Measurements from ENCODE around the gene DENND4A.
"Not testable (repeated sequence)": the region's sequence is repeated elsewhere in the genome, so short reads cannot be mapped to it uniquely, and the experiment has no call there.

DENND4A gene

DNA sequence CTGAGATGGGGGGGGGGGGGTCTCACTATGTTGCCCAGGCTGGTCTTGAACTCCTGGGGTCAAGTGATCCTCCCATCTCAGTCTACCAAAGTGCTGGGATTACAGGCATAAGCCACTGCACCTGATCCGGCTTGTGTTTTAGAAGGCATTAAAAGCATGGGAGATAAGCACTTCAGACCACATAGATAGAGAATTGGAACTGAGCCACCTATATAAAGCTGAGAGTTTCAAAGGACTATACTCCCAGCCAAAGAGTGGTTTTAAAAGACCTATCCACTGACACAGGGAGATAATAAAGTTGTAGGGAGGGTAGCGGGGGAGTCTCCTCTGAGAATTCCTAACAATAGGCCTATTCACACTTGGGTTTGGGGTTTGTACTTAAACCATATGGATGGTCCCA lies 34.8 kb downstream of the DENND4A start:
- no peak for DNase-seq (ENCODE audit: low read depth)

GRCh38 chr15:65752151-65752700 lies 39.9 kb downstream of the DENND4A start:
- no peak for DNase-seq (ENCODE audit: low read depth)

DNA sequence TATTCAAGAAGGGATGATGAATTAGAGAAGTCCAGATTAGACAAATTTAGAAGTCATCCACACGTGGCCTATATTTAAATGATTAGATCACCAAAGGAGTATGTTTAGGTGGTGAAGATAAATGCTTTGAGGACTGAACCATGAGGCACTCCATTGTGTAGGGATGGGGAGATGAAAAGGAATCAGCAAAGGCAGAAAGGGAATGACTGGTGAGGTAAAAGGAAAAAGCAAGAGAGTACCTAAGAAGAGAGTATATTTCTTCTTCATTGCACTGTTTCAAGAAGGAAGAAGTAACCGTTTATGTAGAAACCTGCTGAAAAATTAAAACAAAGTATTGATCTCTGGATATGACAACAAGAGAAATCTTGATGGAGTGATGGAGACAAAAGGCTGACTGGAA lies 40.7 kb downstream of the DENND4A start:
- DNase-seq (ENCODE audit: low read depth): no peak

DNA sequence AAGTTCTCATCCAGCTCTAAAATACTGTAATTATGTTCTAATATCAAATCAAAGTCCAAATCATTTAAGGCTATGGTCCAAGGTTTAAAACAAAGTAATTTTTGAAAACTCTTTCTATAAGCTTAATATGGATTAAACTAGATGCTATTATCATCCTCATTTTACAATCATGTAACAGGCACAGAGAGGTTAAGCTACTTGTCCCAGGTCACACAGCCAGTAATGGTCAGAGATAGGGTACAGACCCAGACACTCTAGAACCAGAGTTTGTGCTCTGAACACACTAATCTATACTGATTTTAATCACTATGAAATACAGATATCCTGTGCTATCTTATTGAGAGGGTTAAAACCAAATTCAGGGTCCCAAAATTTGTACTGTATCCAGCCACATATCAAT lies 44.8 kb downstream of the DENND4A start:
- DNase-seq (ENCODE audit: low read depth): no peak

- DNase-seq (ENCODE audit: low read depth): no peak
These were observed 48.3 kb downstream of the DENND4A start for GRCh38 chr15:65743637-65744252.

DNA sequence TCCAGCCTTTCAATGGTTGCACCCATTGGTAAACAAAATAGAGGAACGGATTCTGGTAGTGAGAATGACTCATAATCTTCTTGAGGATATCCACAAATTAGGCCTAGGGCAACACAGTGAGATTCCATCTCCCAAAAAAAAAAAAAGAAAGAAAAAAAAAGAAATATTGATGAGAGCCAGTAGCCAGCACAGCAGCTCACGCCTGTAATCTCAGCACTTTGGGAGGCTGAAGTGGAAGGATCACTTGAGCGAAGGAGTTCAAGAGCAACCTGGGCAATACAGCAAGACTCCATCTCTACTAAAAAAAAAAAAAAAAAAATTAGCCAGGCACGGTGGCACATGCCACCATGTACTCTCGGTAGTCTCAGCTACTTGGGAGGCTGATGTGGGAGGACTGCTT lies 51.9 kb downstream of the DENND4A start:
- DNase-seq (ENCODE audit: low read depth): no peak

DNA sequence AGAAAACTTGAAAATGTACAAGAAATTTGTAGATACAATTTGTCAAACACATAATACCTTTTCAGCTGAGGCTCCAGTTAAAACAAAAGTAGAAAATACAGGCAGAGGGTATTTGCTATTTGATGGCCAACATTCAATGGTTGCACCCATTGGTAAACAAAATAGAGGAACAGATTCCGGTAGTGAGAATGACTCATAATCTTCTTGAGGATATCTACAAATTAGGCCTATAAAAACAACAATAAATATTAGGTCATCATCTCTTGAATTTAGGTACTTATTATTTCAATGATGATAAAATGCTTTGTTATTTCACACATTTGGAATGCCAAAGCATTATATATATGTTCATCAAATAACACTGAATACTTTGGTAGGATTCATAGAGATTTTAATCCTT lies 53.4 kb downstream of the DENND4A start:
- DNase-seq (ENCODE audit: low read depth): no peak

DNA sequence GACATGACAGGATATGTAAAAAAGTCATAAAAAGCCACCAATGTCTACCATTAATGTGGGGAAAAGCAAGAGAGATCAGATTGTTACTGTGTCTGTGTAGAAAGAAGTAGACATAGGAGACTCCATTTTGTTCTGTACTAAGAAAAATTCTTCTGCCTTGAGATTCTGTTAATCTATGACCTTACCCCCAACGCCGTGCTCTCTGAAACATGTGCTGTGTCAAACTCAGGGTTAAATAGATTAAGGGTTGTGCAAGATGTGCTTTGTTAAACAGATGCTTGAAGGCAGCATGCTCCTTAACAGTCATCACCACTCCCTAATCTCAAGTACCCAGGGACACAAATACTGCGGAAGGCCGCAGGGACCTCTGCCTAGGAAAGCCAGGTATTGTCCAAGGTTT lies 58.5 kb downstream of the DENND4A start:
- DNase-seq (ENCODE audit: low read depth): not testable (repeated sequence)

GRCh38 chr15:65732698-65733097 lies 59.4 kb downstream of the DENND4A start:
- no peak for DNase-seq (ENCODE audit: low read depth)

GRCh38 chr15:65731926-65732325 lies 60.2 kb downstream of the DENND4A start:
- no peak for DNase-seq (ENCODE audit: low read depth)

GRCh38 chr15:65730549-65731172 lies 61.4 kb downstream of the DENND4A start:
- DNase-seq (ENCODE audit: low read depth): no peak

GRCh38 chr15:65724464-65725215 lies 67.5 kb downstream of the DENND4A start:
- DNase-seq (ENCODE audit: low read depth): no peak

DNA sequence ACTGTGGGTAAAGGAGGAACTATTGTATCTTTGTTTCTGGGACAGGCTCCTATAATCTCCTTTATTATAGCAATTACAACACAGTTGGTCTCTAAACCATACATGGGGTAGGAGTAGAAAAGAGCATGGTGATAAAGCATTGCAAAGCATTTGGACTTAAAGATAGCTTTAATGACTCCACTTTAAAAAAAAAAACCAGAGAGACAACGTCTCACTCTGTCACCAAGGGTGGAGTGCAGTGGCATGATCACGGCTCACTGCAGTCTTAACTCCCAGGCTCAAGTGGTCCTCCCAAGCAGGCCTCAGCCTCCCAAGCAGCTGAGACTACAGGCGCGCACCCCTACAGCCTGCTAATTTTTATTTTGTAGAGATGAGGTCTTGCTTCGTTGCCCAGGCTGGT lies 68.2 kb downstream of the DENND4A start:
- no peak for DNase-seq (ENCODE audit: low read depth)

GRCh38 chr15:65722191-65722590 lies 69.9 kb downstream of the DENND4A start:
- no peak for DNase-seq (ENCODE audit: low read depth)

DNA sequence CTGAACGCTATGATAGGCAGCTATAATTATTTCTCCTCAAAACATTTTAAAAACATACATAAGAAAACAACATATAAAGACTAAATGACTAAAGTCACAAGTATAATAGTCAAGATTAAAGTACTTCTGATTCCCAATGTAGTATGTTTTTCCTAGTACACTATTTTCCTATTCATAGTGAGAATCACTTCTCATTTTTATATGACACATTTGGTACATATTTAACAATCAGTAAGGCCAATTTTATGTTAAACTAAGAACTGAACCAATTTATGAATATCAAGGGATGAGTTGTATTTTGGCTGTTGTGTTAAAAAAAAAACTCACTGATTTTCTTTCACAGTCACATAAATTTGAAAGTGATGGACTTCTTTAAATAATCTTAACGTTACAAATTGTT lies 79.7 kb downstream of the DENND4A start:
- DNase-seq (ENCODE audit: low read depth): no peak

DNA sequence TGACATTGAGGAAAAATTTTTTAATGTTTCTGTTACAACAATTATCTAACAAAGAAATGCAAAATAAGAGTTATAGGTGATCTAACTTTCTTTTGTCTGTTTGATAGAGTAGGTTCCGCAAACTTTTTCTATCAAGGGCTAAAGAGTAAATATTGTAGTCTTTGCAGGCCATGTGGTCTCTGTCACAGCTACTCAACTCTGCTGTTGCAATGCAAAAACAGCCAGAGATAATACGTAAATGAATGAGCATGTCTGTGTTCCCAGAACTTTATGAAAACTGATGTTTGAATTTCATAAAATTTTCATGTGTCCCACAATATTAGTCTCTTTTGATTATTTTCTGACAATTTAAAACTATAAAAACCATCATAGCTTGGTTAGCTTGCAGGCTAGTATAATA lies 97.0 kb downstream of the DENND4A start:
- no peak for DNase-seq (ENCODE audit: low read depth)

- DNase-seq (ENCODE audit: low read depth): no peak
These were observed 101.3 kb downstream of the DENND4A start for GRCh38 chr15:65690778-65691177.

DNA sequence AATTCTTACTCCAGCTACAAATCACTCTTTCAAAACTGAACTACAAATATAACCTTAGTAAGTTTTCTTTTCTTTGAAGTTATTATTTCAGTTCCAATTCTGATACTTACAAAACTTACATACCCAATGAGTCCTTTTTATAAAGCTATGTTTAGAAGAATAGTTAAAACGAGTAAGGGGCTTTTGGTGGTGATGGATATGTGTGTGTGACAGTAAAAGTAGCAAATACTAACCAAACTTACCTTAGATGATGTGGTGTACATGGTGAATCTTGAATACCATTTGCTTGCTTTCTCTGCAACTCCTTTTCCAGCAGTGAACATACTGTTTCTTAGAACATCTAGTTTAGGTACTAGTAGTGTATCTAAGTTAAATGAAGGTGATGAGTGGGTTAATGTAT lies 101.9 kb downstream of the DENND4A start:
- no peak for DNase-seq (ENCODE audit: low read depth)

DNA sequence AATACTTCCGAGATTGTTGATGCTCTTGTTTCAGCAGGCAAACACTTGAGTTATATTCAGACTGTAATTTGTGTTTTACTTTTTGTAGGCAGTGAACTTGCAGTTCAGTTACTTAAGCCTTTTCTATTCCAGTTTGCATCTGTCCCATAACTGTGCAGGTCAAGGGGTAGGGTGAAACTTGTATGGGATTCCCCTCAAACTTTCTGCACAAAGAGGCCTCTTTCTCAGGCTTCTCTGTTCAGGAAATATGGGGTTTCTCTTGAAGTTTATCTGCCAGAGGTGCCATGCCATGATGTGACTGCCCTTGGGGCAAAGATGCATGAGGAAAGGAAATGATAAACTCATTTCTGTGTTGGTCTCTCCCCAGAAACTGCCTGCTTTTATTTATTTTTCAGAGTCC lies 103.6 kb downstream of the DENND4A start:
- no peak for DNase-seq (ENCODE audit: low read depth)

DNA sequence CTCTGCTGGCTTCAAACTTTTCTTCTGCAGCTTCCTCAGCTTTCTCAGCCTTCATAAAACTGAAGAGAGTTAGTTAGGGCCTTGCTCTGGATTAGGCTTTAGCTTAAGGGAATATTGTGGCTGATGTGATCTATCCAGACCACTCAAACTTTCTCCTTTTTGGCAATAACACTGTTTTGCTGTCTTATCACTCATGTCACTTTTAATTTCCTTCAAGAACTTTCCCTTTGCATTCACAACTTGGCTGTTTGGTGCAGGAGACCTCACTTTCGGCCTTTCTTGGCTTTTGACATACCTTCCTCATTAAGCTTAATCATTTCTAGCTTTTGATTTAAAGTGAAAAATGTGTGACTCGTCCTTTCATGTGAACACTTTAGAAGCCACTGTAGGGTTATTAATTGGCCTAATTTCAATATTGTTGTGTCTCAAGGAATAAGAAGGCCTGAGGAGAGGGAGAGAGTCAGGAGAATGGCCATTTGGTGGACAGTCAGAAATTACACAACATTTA lies 109.6 kb downstream of the DENND4A start:
- DNase-seq (ENCODE audit: low read depth): no peak

DNA sequence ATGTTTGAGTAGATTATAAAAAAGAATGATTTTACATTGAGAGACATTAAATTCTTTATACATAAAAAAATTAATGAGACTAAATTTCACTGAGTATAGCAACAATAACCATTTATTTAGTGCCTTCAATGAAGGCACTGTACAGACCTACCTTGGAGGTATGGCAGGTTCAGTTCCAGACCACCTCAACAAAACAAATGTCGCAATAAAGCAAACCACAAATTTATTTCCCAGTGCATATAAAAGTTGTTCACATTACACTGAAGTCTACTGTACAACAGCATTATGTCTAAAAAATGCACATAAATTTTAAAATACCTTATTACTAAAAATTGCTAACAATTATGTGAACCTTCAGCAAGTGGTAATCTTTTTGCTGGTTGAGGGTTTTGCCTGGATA lies 111.5 kb downstream of the DENND4A start:
- no peak for DNase-seq (ENCODE audit: low read depth)

DNA sequence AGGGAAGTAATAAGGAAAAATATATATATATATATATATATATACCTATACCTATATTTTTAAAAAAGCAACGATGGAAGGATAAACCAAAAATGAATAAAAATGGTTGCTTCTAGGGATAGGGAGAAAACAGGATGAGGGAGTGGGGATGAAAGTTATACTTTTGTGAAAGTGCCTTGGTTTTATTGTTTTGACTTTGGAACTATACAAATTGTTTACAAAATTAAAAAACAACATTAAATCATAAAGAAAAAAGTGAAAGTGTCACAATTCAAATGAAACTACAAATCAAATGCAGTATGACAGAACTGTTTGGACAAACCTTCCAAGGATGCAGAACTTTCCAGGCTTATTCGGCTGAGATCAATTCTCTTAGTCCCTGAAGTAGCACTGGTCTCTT lies 116.0 kb downstream of the DENND4A start:
- no peak for DNase-seq (ENCODE audit: low read depth)

DNA sequence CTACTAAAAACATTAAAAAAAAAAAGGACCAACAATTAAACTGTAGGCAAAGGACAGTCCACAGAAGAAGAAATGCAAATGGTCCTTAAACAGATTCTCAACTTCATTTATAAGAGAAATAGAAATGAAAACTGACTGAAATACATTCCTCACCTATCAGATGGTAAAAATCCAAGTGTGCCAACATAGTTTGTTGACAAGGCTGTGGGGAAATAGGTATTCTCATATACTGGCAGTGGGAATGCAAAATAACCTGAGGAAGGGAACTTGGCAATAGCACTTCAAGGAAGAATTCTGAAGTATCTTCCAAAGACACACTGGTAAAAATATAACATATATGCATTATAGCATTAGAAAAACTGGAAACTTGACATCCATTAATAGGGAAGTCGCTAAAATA lies 116.5 kb downstream of the DENND4A start:
- no peak for DNase-seq (ENCODE audit: low read depth)
